Measurements from ENCODE around the gene POLN.

The POLN gene

GRCh38 chr4:2103127-2103842 lies 138.6 kb downstream of the POLN start:
- DNase-seq, result no peak

GRCh38 chr4:2102045-2102883 lies 139.7 kb downstream of the POLN start:
- no peak for DNase-seq

GRCh38 chr4:2101346-2102044 lies 140.4 kb downstream of the POLN start:
- DNase-seq, result no peak

- no peak for DNase-seq
Observed at GRCh38 chr4:2096073-2096609, 145.8 kb downstream of the POLN start.

GRCh38 chr4:2095236-2096072 lies 146.5 kb downstream of the POLN start:
- DNase-seq, result no peak

- DNase-seq, result no peak
Observed at GRCh38 chr4:2094545-2094944, 147.4 kb downstream of the POLN start.

GRCh38 chr4:2093265-2093664 lies 148.7 kb downstream of the POLN start:
- DNase-seq, result no peak

- no peak for DNase-seq
Observed at GRCh38 chr4:2092669-2093053, 149.3 kb downstream of the POLN start.

GRCh38 chr4:2091990-2092668 lies 149.8 kb downstream of the POLN start:
- no peak for DNase-seq

- no peak for DNase-seq
Observed at GRCh38 chr4:2090642-2091041, 151.3 kb downstream of the POLN start.

GRCh38 chr4:2089222-2089621 lies 152.7 kb downstream of the POLN start:
- no peak for DNase-seq

- DNase-seq, result no peak
Observed at GRCh38 chr4:2087170-2087569, 154.8 kb downstream of the POLN start.

- DNase-seq, result no peak
Observed at GRCh38 chr4:2085496-2085901, 156.4 kb downstream of the POLN start.

- DNase-seq, result no peak
Observed at GRCh38 chr4:2084316-2084715, 157.6 kb downstream of the POLN start.

- DNase-seq, result no peak
Observed at GRCh38 chr4:2083826-2084160, 158.1 kb downstream of the POLN start.

GRCh38 chr4:2083116-2083825 lies 158.7 kb downstream of the POLN start:
- DNase-seq, result no peak

GRCh38 chr4:2082627-2083026 lies 159.3 kb downstream of the POLN start:
- DNase-seq, result no peak

GRCh38 chr4:2082118-2082517 lies 159.8 kb downstream of the POLN start:
- no peak for DNase-seq

- no peak for DNase-seq
Observed at GRCh38 chr4:2081540-2081939, 160.4 kb downstream of the POLN start.

- no peak for DNase-seq
Observed at GRCh38 chr4:2080429-2081300, 161.3 kb downstream of the POLN start.

Measured in activated T-cell treated with anti-CD3 and anti-CD28 coated beads for 4 hours (primary cell).